ENCODE data around the gene TRIM54. TPM values are rescaled to one million over a fixed set of nuclear protein-coding genes. Genes with fewer than 3 reads are reported as not detected.
"Not testable (repeated sequence)": the region's sequence is repeated elsewhere in the genome, so short reads cannot be mapped to it uniquely, and the experiment has no call there.

TRIM54 gene
- total RNA-seq, 1 donor from 2014 or later, result 105 TPM

GRCh38 chr2:27281442-27281841 is 787 bp upstream of the TRIM54 start:
- peak; percentile 70 for DNase-seq (ENCODE audit: low read depth)

- peak; percentile 72 for DNase-seq (ENCODE audit: low read depth)
Measured at GRCh38 chr2:27282892-27283291, 663 bp downstream of the TRIM54 start.

GRCh38 chr2:27284996-27285395 is 2.8 kb downstream of the TRIM54 start:
- DNase-seq (ENCODE audit: low read depth), result no peak

- DNase-seq (ENCODE audit: low read depth), result no peak
Measured at GRCh38 chr2:27285481-27285880, 3.3 kb downstream of the TRIM54 start.

- DNase-seq (ENCODE audit: low read depth), result no peak
Measured at GRCh38 chr2:27288610-27289009, 6.4 kb downstream of the TRIM54 start.

- DNase-seq (ENCODE audit: low read depth), result no peak
Measured at GRCh38 chr2:27290549-27290948, 8.3 kb downstream of the TRIM54 start.

GRCh38 chr2:27291865-27292264 is 9.6 kb downstream of the TRIM54 start:
- DNase-seq (ENCODE audit: low read depth), result no peak

- no peak for DNase-seq (ENCODE audit: low read depth)
Measured at GRCh38 chr2:27294928-27295327, 12.7 kb downstream of the TRIM54 start.

GRCh38 chr2:27296481-27296880 is 14.3 kb downstream of the TRIM54 start:
- DNase-seq (ENCODE audit: low read depth), result no peak

- DNase-seq (ENCODE audit: low read depth), result no peak
Measured at GRCh38 chr2:27297195-27297594, 15.0 kb downstream of the TRIM54 start.

GRCh38 chr2:27298391-27299080 is 16.3 kb downstream of the TRIM54 start:
- DNase-seq (ENCODE audit: low read depth), result no peak

- not testable (repeated sequence) for DNase-seq (ENCODE audit: low read depth)
Measured at GRCh38 chr2:27300606-27301005, 18.4 kb downstream of the TRIM54 start.

- peak; percentile 72 for DNase-seq (ENCODE audit: low read depth)
Measured at GRCh38 chr2:27303093-27304025, 21.1 kb downstream of the TRIM54 start.

GRCh38 chr2:27304488-27305240 is 22.4 kb downstream of the TRIM54 start:
- no peak for DNase-seq (ENCODE audit: low read depth)

- DNase-seq (ENCODE audit: low read depth), result no peak
Measured at GRCh38 chr2:27305516-27305915, 23.3 kb downstream of the TRIM54 start.

- DNase-seq (ENCODE audit: low read depth), result no peak
Measured at GRCh38 chr2:27306136-27306535, 23.9 kb downstream of the TRIM54 start.

- no peak for DNase-seq (ENCODE audit: low read depth)
Measured at GRCh38 chr2:27306573-27307286, 24.5 kb downstream of the TRIM54 start.

GRCh38 chr2:27307287-27307544 is 25.0 kb downstream of the TRIM54 start:
- DNase-seq (ENCODE audit: low read depth), result no peak

GRCh38 chr2:27307545-27308358 is 25.5 kb downstream of the TRIM54 start:
- no peak for DNase-seq (ENCODE audit: low read depth)

GRCh38 chr2:27308359-27308881 is 26.2 kb downstream of the TRIM54 start, which contains the start of gene UCN:
Gene UCN, minus strand, starts transcription at chr2:27308445. Its CDS starts 550 bp downstream, at chr2:27307895.
- peak; percentile 34 for DNase-seq (ENCODE audit: low read depth)
